B cell (primary cell): ENCODE results near the gene SLC4A8. TPM values are rescaled to one million over a fixed set of nuclear protein-coding genes. Genes with fewer than 3 reads are reported as not detected.

ENCODE experiments used
- ATAC-seq: fragments of 200-7000 bp; cut with Tn5 transposase; one replicate; pipeline ENCODE4 v1.10.0; 2021; ENCODE audit warnings: low read depth, mild to moderate bottlenecking, moderate number of reproducible peaks, moderate library complexity
- CTCF ChIA-PET: fragments of 350-600 bp; sonication (Branson Sonifier 250); formaldehyde crosslinking; loops from one replicate; lab custom pipeline; 2021; ENCODE audit warnings: antibody characterized with exemption, inconsistent platforms; lab: Charles Lee
- POLR2A ChIA-PET: fragments of 350-600 bp; sonication (Branson Sonifier 250); formaldehyde crosslinking; loops from one replicate; lab custom pipeline; 2021; ENCODE audit warnings: antibody characterized with exemption; lab: Charles Lee
- DNase-seq: peaks from one replicate; pipeline ENCODE4 v3.0.0; 2013
- H2AFZ ChIP-seq: 2 replicates; pipeline ENCODE4 v1.6.1; 2012; ENCODE audit warnings: mild to moderate bottlenecking, low read depth, low read length; ENCODE audit not compliant: insufficient read depth, poor library complexity, severe bottlenecking
- H3K27ac ChIP-seq, 2 donors: 1 replicate in 1 of 2; 2 replicates in 1 of 2; pipeline ENCODE4 v1.5.1; 2012 to 2013; ENCODE audit warnings: low read length in 2 of 2, mild to moderate bottlenecking in 2 of 2, moderate library complexity in 1 of 2
- H3K27me3 ChIP-seq, 4 experiments: fragments of 200-600 bp in 1 of 4; sonication (generic) in 1 of 4; replicated peaks in 1 of 4; 1 replicate in 2 of 4; 2 replicates in 2 of 4; pipeline versions ENCODE4 v1.6.1 to v1.7.0; 2013 to 2016; ENCODE audit warnings: low read length in 3 of 4, mild to moderate bottlenecking in 2 of 4, mixed read lengths in 1 of 4, moderate library complexity in 1 of 4; ENCODE audit not compliant: insufficient read depth in 4 of 4, control insufficient read depth in 3 of 4; ENCODE audit errors: control extremely low read depth in 1 of 4
- H3K36me3 ChIP-seq, 2 experiments: replicated peaks in 1 of 2; 1 replicate in 1 of 2; 2 replicates in 1 of 2; pipeline versions ENCODE4 v1.6.1 to v1.7.1; 2013; ENCODE audit warnings: low read length in 1 of 2; ENCODE audit not compliant: insufficient read depth in 2 of 2, control insufficient read depth in 1 of 2; ENCODE audit errors: control extremely low read depth in 1 of 2, extremely low read depth in 1 of 2
- H3K4me1 ChIP-seq, 2 donors: fragments of 200-600 bp in 1 of 2; sonication (generic) in 1 of 2; 1 replicate in 1 of 2; 2 replicates in 1 of 2; pipeline versions ENCODE4 v1.5.1 to v1.6.1; 2013 to 2017; ENCODE audit warnings: low read length in 2 of 2; ENCODE audit not compliant: control insufficient read depth in 2 of 2, insufficient read depth in 2 of 2
- H3K4me2 ChIP-seq: replicated peaks from 2 replicates; pipeline ENCODE3; 2012; ENCODE audit warnings: mild to moderate bottlenecking, low read depth, low read length; ENCODE audit not compliant: poor library complexity, severe bottlenecking
- H3K4me3 ChIP-seq, 5 experiments: fragments of 200-600 bp in 1 of 5; sonication (generic) in 1 of 5; 1 replicate in 3 of 5; 2 replicates in 2 of 5; pipeline versions ENCODE4 v1.5.1 to v1.7.0; 2011 to 2016; ENCODE audit warnings: low read length in 4 of 5, mild to moderate bottlenecking in 4 of 5, low read depth in 2 of 5, control low read depth in 1 of 5, moderate library complexity in 1 of 5; ENCODE audit not compliant: insufficient read depth in 1 of 5; ENCODE audit errors: control extremely low read depth in 1 of 5, extremely low read depth in 1 of 5
- H3K79me2 ChIP-seq: fragments of 200-600 bp; sonication (generic); one replicate; pipeline ENCODE4 v1.6.0; 2016; ENCODE audit warnings: low read length; ENCODE audit not compliant: control insufficient read depth, insufficient read depth
- H3K9ac ChIP-seq: fragments of 200-600 bp; sonication (generic); 2 replicates; pipeline ENCODE4 v1.6.1; 2017; ENCODE audit warnings: mild to moderate bottlenecking, low read length, moderate library complexity
- H3K9me3 ChIP-seq, 3 donors: one replicate each; pipeline versions ENCODE4 v1.6.1 to v1.7.1; 2013; ENCODE audit warnings: low read length in 2 of 3; ENCODE audit not compliant: control insufficient read depth in 2 of 3, insufficient read depth in 1 of 3; ENCODE audit errors: control extremely low read depth in 1 of 3
- H4K20me1 ChIP-seq: 2 replicates; pipeline ENCODE4 v1.6.0; 2012; ENCODE audit warnings: mild to moderate bottlenecking, low read length; ENCODE audit not compliant: insufficient read depth, control insufficient read depth, poor library complexity, severe bottlenecking
- H3K27ac Mint-ChIP-seq: one replicate; pipeline ENCODE4 v1.8.0; 2021; ENCODE audit warnings: mixed read lengths
- H3K27me3 Mint-ChIP-seq: one replicate; pipeline ENCODE4 v1.8.0; 2021; ENCODE audit warnings: mixed read lengths
- H3K4me1 Mint-ChIP-seq: one replicate; pipeline ENCODE4 v1.8.0; 2021; ENCODE audit warnings: mixed read lengths
- H3K4me3 Mint-ChIP-seq: one replicate; pipeline ENCODE4 v1.8.0; 2021; ENCODE audit warnings: mixed read lengths
- H3K9me3 Mint-ChIP-seq: one replicate; pipeline ENCODE4 v1.8.0; 2022; ENCODE audit warnings: mixed read lengths; ENCODE audit not compliant: insufficient read depth
- CTCF ChIP-seq: fragments of 200-600 bp; IDR thresholded peaks from one replicate; pipeline ENCODE4 v1.8.0; 2022; ENCODE audit warnings: antibody characterized with exemption, mild to moderate bottlenecking
- EZH2 ChIP-seq: IDR thresholded peaks from 2 replicates; pipeline ENCODE4 v1.6.1; 2012; ENCODE audit warnings: borderline replicate concordance, low read depth, mild to moderate bottlenecking, moderate library complexity, low read length; ENCODE audit not compliant: insufficient read depth, poor library complexity, severe bottlenecking
- WGBS: methylation state at CpG from one replicate; pipeline ENCODE4 v1.1.5; 2013; ENCODE audit warnings: missing lambda C conversion rate; ENCODE audit not compliant: insufficient coverage; 5-methylcytosine and 5-hydroxymethylcytosine counted together
- intact Hi-C: fragments of 100-400 bp; cut with micrococcal nuclease; formaldehyde crosslinking; loops from one replicate; pipeline ENCODE4 v1.10.0; 2022
- polyA plus RNA-seq: library from polyadenylated mRNA; depleted of rRNA; stranded (reverse); fragments of >200 nt; gene quantifications from 2 replicates; pipeline ENCODE4 v1.2.3, GENCODE V29; 2012
- total RNA-seq, 2 donors: library from RNA; stranded (reverse); fragments of 120-200 nt in 1 of 2; gene quantifications; 1 replicate in 1 of 2; 2 replicates in 1 of 2; pipeline versions ENCODE4 v1.2.3 to v1.2.4, GENCODE V29; 2013 to 2022

Gene SLC4A8
- total and polyA plus RNA-seq, 2 donors (not counting 1 experiment from before 2014, with no cell fraction given): 3.1 to 3.2 TPM

GRCh38 chr12:51504851-51505250 is 80.2 kb downstream of the SLC4A8 start:
- POLR2A ChIA-PET: no interaction called here
- no peak for DNase-seq
- Mint-ChIP-seq H3K27ac (no peak overlapping the region), H3K27me3 (no peaks in the 10 kb centered on the region), H3K9me3 (no peaks in the 10 kb centered on the region), H3K4me1 (peaks cover 11% of the 10 kb centered on the region), H3K4me3 (no peak overlapping the region)
- H3K27me3 ChIP-seq: no peaks in the 10 kb centered on the region
- WGBS: 62% methylated on average over 3 of the region's 3 CpGs
- H3K4me2 ChIP-seq: no peak overlapping the region
- TF ChIP-seq CTCF: no peak
- no peak for TF ChIP-seq EZH2
- no peak overlapping the region for H3K9ac ChIP-seq
- intact Hi-C loops: no loop called here
- no peaks in the 10 kb centered on the region for H3K9me3 ChIP-seq
- H3K27ac ChIP-seq: no peak overlapping the region
- H3K79me2 ChIP-seq: no peaks in the 10 kb centered on the region
- H3K4me1 ChIP-seq: peaks cover 7 to 13% of the 10 kb centered on the region in 2 donors
- no peak overlapping the region for H2AFZ ChIP-seq
- H3K36me3 ChIP-seq: no peaks in the 10 kb centered on the region
- no peak overlapping the region for H3K4me3 ChIP-seq
- no peak for ATAC-seq
- CTCF ChIA-PET: interaction anchor here (1.3 kb wide), 1 partner anchor 11 kb away, joined by 3 read pairs; no protein-coding TSS in a partner anchor
- H4K20me1 ChIP-seq: no peaks in the 10 kb centered on the region

- ChIA-PET POLR2A (no interaction called here), CTCF (interaction anchor here (1.3 kb wide), 1 partner anchor 10 kb away, joined by 3 read pairs; no protein-coding TSS in a partner anchor)
- Mint-ChIP-seq H3K27ac (no peak overlapping the region), H3K9me3 (no peaks in the 10 kb centered on the region), H3K27me3 (no peaks in the 10 kb centered on the region), H3K4me3 (no peak overlapping the region), H3K4me1 (peaks cover 11% of the 10 kb centered on the region)
- Histone ChIP-seq H3K9ac (no peak overlapping the region), H3K27me3 (no peaks in the 10 kb centered on the region), H2AFZ (no peak overlapping the region), H3K36me3 (no peaks in the 10 kb centered on the region), H3K9me3 (no peaks in the 10 kb centered on the region), H3K79me2 (no peaks in the 10 kb centered on the region), H3K4me1 (peaks cover 7 to 13% of the 10 kb centered on the region in 2 donors), H3K27ac (no peak overlapping the region), H3K4me2 (no peak overlapping the region), H4K20me1 (no peaks in the 10 kb centered on the region), H3K4me3 (no peak overlapping the region)
- TF ChIP-seq CTCF (no peak), EZH2 (no peak)
- WGBS: 93% methylated on average over 2 of the region's 6 CpGs
- ATAC-seq (no peak), DNase-seq (no peak)
- intact Hi-C loops: no loop called here
Measured at GRCh38 chr12:51505360-51506105, 80.9 kb downstream of the SLC4A8 start.
